A673 (cell line): ENCODE measurements around the gene DHCR24. TPM values are rescaled to one million over a fixed set of nuclear protein-coding genes. Genes with fewer than 3 reads are reported as not detected.

ENCODE experiments used
- BruUV-seq: library from RNA; stranded (reverse); fragments of 400-500 nt; replicated peaks from 2 replicates; lab custom pipeline; 2021; lab: Mats Ljungman, UMichigan
- CTCF ChIA-PET: fragments of 300-600 bp; sonication (Branson Sonifier 250); formaldehyde crosslinking; loops from one replicate; lab custom pipeline; 2022; ENCODE audit warnings: antibody characterized with exemption; lab: Charles Lee
- POLR2A ChIA-PET: fragments of 300-600 bp; sonication (Branson Sonifier 250); formaldehyde crosslinking; loops from one replicate; lab custom pipeline; 2022; ENCODE audit warnings: antibody characterized with exemption; ENCODE audit not compliant: low non-redundant PET; lab: Charles Lee
- DNase-seq: peaks from one replicate; pipeline ENCODE4 v3.0.0-alpha.2; 2015; ENCODE audit warnings: low spot score
- H3K27ac ChIP-seq: fragments of 200-600 bp; sonication (generic); 2 replicates; pipeline ENCODE4 v1.5.1; 2016; ENCODE audit warnings: mixed run types, low read depth, mild to moderate bottlenecking, mixed read lengths, antibody characterized with exemption, low read length; ENCODE audit not compliant: poor library complexity, severe bottlenecking
- H3K27me3 ChIP-seq: fragments of 200-600 bp; sonication (generic); replicated peaks from 2 replicates; pipeline ENCODE4 v1.6.1; 2017; ENCODE audit warnings: mixed run types, low read depth, mild to moderate bottlenecking, mixed read lengths, antibody characterized with exemption, low read length; ENCODE audit not compliant: insufficient read depth, poor library complexity
- H3K36me3 ChIP-seq: fragments of 200-600 bp; sonication (generic); 2 replicates; pipeline ENCODE4 v1.6.1; 2016; ENCODE audit warnings: mixed run types, mild to moderate bottlenecking, mixed read lengths, antibody characterized with exemption, low read length; ENCODE audit not compliant: insufficient read depth, poor library complexity, severe bottlenecking
- H3K4me1 ChIP-seq: fragments of 200-600 bp; sonication (generic); 2 replicates; pipeline ENCODE4 v1.6.1; 2017; ENCODE audit warnings: mixed run types, mild to moderate bottlenecking, mixed read lengths, antibody characterized with exemption, low read length; ENCODE audit not compliant: insufficient read depth, poor library complexity, severe bottlenecking
- H3K4me3 ChIP-seq: fragments of 200-600 bp; sonication (generic); 2 replicates; pipeline ENCODE4 v1.5.1; 2016; ENCODE audit warnings: low read depth, mixed run types, mild to moderate bottlenecking, mixed read lengths, low read length; ENCODE audit not compliant: poor library complexity, severe bottlenecking
- H3K9me3 ChIP-seq: fragments of 200-600 bp; sonication (generic); 2 replicates; pipeline ENCODE4 v1.6.1; 2016; ENCODE audit warnings: mixed run types, low read depth, mild to moderate bottlenecking, mixed read lengths, antibody characterized with exemption, low read length; ENCODE audit not compliant: poor library complexity, severe bottlenecking
- CTCF ChIP-seq: fragments of 300-800, 200-600 bp; sonication (generic); conservative IDR thresholded peaks from 2 replicates; pipeline ENCODE4 v1.5.1; 2017; ENCODE audit warnings: low read depth, mild to moderate bottlenecking, antibody characterized with exemption, low read length, moderate library complexity, mixed read lengths
- EZH2 ChIP-seq: fragments of 200-600 bp; sonication (generic); IDR thresholded peaks from 2 replicates; pipeline ENCODE4 v1.6.1; 2017; ENCODE audit warnings: borderline replicate concordance, low read depth, mild to moderate bottlenecking, mixed read lengths, antibody characterized with exemption, low read length; ENCODE audit not compliant: poor library complexity, severe bottlenecking
- intact Hi-C: fragments of 100-400 bp; cut with micrococcal nuclease; formaldehyde crosslinking; loops from one replicate; pipeline ENCODE4 v1.10.0; 2022; ENCODE audit not compliant: unreplicated experiment
- total RNA-seq: library from RNA; stranded (reverse); gene quantifications from 2 replicates; pipeline ENCODE4 v1.2.3, GENCODE V29; 2021

The DHCR24 gene
- total RNA-seq, 1 experiment from 2014 or later, result 273 TPM

- no peak for DNase-seq
- peaks cover 93% of the 10 kb centered on the region for H3K36me3 ChIP-seq
- intact Hi-C loops, result no loop called here
- BruUV-seq, result no TSS peak
- H3K27me3 ChIP-seq, result no peaks in the 10 kb centered on the region
- no peak for TF ChIP-seq CTCF
- no peak for TF ChIP-seq EZH2
- H3K4me1 ChIP-seq, result no peaks in the 10 kb centered on the region
- POLR2A ChIA-PET, result no interaction called here
- no peak overlapping the region for H3K4me3 ChIP-seq
- no peak overlapping the region for H3K27ac ChIP-seq
- H3K9me3 ChIP-seq, result no peaks in the 10 kb centered on the region
- CTCF ChIA-PET, result no interaction called here
Measured at GRCh38 chr1:54874079-54874830, 12.7 kb downstream of the DHCR24 start.

DNA sequence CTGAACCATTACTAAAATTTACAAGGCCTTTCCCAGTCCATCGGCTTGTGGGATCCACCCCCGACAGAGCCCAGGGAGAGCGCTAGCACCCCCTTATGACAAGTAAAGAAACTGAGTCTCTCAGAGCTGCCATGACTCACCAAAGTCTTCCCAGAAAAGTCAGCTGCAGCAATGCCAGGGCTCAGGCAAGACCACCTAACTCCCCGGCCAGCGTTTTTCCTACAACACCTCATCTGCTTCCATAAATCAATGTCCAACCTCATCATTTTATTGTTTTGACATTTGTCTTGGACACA, 15.0 kb downstream of the DHCR24 start:
- H3K4me3 ChIP-seq, result no peak overlapping the region
- peaks cover 95% of the 10 kb centered on the region for H3K36me3 ChIP-seq
- intact Hi-C loops, result no loop called here
- no peaks in the 10 kb centered on the region for H3K27me3 ChIP-seq
- H3K9me3 ChIP-seq, result no peaks in the 10 kb centered on the region
- no peaks in the 10 kb centered on the region for H3K4me1 ChIP-seq
- DNase-seq, result no peak
- ChIA-PET CTCF (no interaction called here), POLR2A (no interaction called here)
- BruUV-seq, result no TSS peak
- no peak overlapping the region for H3K27ac ChIP-seq
- TF ChIP-seq CTCF (no peak), EZH2 (no peak)

DNA sequence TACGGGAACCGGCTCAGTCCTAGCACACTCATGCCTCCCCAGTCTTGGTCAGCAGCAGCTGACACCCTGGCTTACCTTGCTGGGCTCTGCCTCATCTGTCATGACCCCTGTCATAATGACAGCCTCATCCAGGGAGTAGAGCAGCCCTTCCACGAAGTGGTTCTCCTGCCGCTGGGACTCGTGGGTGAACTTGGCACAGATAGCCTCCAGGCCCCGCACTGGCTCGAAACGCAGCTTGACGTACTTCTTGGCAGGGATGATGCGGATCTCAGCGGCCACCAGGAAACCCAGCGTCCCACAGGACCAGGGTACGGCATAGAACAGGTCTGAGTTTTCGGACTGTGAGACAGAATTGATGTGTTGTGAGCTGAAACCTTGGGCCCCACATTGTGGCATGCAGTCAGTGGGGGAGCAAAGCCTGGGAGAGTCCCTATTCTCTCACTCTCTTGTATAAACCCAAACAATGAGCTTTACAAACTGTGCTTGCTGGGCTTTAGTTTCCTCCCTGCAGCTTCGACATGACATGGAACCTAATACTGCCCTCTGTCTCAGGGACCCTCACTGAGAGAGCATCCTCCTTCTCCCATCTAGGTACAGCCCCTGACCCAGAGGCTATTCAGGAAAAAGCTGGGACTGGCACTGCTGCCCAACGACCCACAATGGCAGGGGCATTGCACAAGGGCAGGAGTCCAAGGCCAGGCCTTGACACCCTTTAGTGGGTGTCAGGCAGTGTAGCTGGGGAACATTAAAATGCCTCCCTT, 15.5 kb downstream of the DHCR24 start:
- Histone ChIP-seq H3K27ac (no peak overlapping the region), H3K4me1 (no peaks in the 10 kb centered on the region), H3K36me3 (peaks cover 96% of the 10 kb centered on the region), H3K4me3 (no peak overlapping the region), H3K9me3 (no peaks in the 10 kb centered on the region), H3K27me3 (no peaks in the 10 kb centered on the region)
- BruUV-seq, result no TSS peak
- intact Hi-C loops, result no loop called here
- POLR2A ChIA-PET, result no interaction called here
- TF ChIP-seq CTCF (no peak), EZH2 (no peak)
- no peak for DNase-seq
- CTCF ChIA-PET, result no interaction called here
